Hepatocyte (in vitro differentiated cells): ENCODE results near the gene P4HB. TPM values are rescaled to one million over a fixed set of nuclear protein-coding genes. Genes with fewer than 3 reads are reported as not detected.
A peak's percentile ranks its signal among the peaks of the same experiment; 100 is the strongest.

ENCODE experiments used
- DNase-seq: peaks from one replicate; pipeline ENCODE4 v3.0.0-alpha.2; 2016; ENCODE audit warnings: low spot score
- H2AFZ ChIP-seq: fragments of 200-600 bp; sonication (generic); 2 replicates; pipeline ENCODE4 v1.6.0; 2016; ENCODE audit warnings: antibody characterized with exemption, mild to moderate bottlenecking
- H3K27ac ChIP-seq: fragments of 200-600 bp; sonication (generic); 2 replicates; pipeline ENCODE4 v1.5.1; 2016; ENCODE audit warnings: mild to moderate bottlenecking
- H3K27me3 ChIP-seq: fragments of 200-600 bp; sonication (generic); 2 replicates; pipeline ENCODE4 v1.6.1; 2016
- H3K36me3 ChIP-seq: fragments of 200-600 bp; sonication (generic); replicated peaks from 2 replicates; pipeline ENCODE4 v1.5.1; 2016; ENCODE audit warnings: low read depth; ENCODE audit not compliant: insufficient read depth
- H3K4me1 ChIP-seq: fragments of 200-600 bp; sonication (generic); 2 replicates; pipeline ENCODE4 v1.5.1; 2016; ENCODE audit warnings: mild to moderate bottlenecking, moderate library complexity; ENCODE audit not compliant: insufficient read depth
- H3K4me2 ChIP-seq: fragments of 200-600 bp; sonication (generic); 2 replicates; pipeline ENCODE4 v1.6.0; 2016
- H3K4me3 ChIP-seq: fragments of 200-600 bp; sonication (generic); 2 replicates; pipeline ENCODE4 v1.5.1; 2016; ENCODE audit warnings: mild to moderate bottlenecking
- H3K79me2 ChIP-seq: fragments of 200-600 bp; sonication (generic); 2 replicates; pipeline ENCODE4 v1.6.0; 2017; ENCODE audit warnings: mild to moderate bottlenecking
- H3K9me2 ChIP-seq: fragments of 200-600 bp; sonication (generic); replicated peaks from 2 replicates; pipeline ENCODE4 v1.6.0; 2017; ENCODE audit warnings: mild to moderate bottlenecking; ENCODE audit not compliant: insufficient read depth
- H3K9me3 ChIP-seq: fragments of 200-600 bp; sonication (generic); 2 replicates; pipeline ENCODE4 v1.5.1; 2016; ENCODE audit warnings: low read depth, mild to moderate bottlenecking
- H4K20me1 ChIP-seq: fragments of 200-600 bp; sonication (generic); 2 replicates; pipeline ENCODE4 v1.6.0; 2016; ENCODE audit warnings: mild to moderate bottlenecking; ENCODE audit not compliant: insufficient read depth, poor library complexity, severe bottlenecking
- EZH2 ChIP-seq: fragments of 200-600 bp; sonication (generic); IDR thresholded peaks from 2 replicates; pipeline ENCODE4 v1.6.1; 2016; ENCODE audit warnings: antibody characterized with exemption, mild to moderate bottlenecking, borderline replicate concordance
- EZH2phosphoT487 ChIP-seq: fragments of 200-600 bp; sonication (generic); IDR thresholded peaks from one replicate; pipeline ENCODE4 v1.6.1; 2018; ENCODE audit warnings: antibody characterized with exemption, mild to moderate bottlenecking, low read depth, moderate library complexity; ENCODE audit not compliant: unreplicated experiment, severe bottlenecking
- WGBS: methylation state at CpG from one replicate; pipeline ENCODE4 v1.1.6; 2016; ENCODE audit warnings: low lambda C conversion rate; ENCODE audit errors: missing lambda C conversion rate; 5-methylcytosine and 5-hydroxymethylcytosine counted together
- polyA plus RNA-seq: library from polyadenylated mRNA; unstranded; fragments of >200 nt; fragmentation: Nextera tagmentation; extraction: Ambion mirVana; gene quantifications from 2 replicates; pipeline ENCODE4 v1.2.1, GENCODE V29; 2016
- total RNA-seq: library from RNA; depleted of rRNA; stranded (reverse); fragments of >200 nt; gene quantifications from 2 replicates; pipeline ENCODE4 v1.2.3, GENCODE V29; 2014
- TF ChIP-seq, protein P1 (sequence below): fragments of 200-600 bp; sonication (generic); IDR thresholded peaks from 2 replicates; pipeline ENCODE4 v1.5.1; 2016; ENCODE audit warnings: antibody characterized with exemption, mild to moderate bottlenecking; ENCODE audit not compliant: poor library complexity

The P4HB gene
- total and polyA plus RNA-seq, 2 experiments from 2014 or later, result 1,240 to 1,316 TPM

DNA sequence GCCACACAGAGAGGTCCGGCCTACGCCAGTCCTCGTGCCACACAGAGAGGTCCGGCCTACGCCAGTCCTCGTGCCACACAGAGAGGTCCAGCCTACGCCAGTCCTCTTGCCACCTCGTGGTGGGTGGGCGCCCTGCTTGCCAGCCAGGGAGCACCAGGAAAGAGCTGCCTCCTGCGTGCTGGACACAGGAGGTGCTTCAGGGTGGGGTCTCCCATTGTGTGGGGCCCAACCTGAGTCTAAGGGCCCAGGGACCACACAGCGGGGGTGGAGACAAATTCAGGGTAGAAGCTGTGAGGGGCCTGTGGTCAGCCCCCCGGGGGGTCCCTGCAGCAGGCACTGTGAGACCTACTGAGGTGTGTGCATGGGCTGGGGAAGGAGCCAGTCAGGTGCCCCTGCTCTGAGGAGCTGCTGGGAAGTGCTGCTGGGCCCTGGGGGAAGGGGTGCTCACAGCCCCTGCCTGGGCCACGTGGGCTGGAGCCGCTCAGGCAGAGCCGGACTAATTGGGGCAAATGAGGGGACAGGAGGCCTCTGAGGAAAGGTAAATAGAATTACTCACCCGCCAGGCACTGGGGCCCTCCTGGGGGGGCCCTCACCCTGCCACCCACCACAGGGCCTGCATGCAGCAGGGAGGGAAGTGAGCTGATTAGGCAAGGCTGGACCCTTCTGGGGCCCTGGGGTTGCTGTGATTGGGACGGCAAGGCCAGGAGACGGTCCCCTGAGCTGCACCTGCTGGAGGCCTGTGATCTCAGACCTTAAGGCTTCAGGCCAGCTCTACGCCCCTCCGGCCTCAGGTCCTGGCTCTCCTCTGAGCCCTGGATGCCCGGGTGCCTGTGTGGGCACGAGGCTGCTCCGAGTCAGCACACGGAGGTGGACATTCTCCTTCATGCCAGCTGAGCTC, 45.3 kb downstream of the P4HB start:
- 69% methylated on average over 19 of the region's 24 CpGs for WGBS
- Histone ChIP-seq H3K9me2 (no peaks in the 10 kb centered on the region), H3K27ac (peak overlapping the region; percentile 93), H3K4me3 (no peak overlapping the region), H3K9me3 (no peaks in the 10 kb centered on the region), H3K79me2 (no peaks in the 10 kb centered on the region), H3K4me2 (peak overlapping the region; percentile 54), H4K20me1 (no peaks in the 10 kb centered on the region), H3K27me3 (no peaks in the 10 kb centered on the region), H3K36me3 (no peaks in the 10 kb centered on the region), H2AFZ (no peak overlapping the region), H3K4me1 (peaks cover 13% of the 10 kb centered on the region)
- TF ChIP-seq, protein P1, sequence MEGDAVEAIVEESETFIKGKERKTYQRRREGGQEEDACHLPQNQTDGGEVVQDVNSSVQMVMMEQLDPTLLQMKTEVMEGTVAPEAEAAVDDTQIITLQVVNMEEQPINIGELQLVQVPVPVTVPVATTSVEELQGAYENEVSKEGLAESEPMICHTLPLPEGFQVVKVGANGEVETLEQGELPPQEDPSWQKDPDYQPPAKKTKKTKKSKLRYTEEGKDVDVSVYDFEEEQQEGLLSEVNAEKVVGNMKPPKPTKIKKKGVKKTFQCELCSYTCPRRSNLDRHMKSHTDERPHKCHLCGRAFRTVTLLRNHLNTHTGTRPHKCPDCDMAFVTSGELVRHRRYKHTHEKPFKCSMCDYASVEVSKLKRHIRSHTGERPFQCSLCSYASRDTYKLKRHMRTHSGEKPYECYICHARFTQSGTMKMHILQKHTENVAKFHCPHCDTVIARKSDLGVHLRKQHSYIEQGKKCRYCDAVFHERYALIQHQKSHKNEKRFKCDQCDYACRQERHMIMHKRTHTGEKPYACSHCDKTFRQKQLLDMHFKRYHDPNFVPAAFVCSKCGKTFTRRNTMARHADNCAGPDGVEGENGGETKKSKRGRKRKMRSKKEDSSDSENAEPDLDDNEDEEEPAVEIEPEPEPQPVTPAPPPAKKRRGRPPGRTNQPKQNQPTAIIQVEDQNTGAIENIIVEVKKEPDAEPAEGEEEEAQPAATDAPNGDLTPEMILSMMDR, result no peak
- TF ChIP-seq EZH2, result no peak
- peak; percentile 86 for DNase-seq

DNA sequence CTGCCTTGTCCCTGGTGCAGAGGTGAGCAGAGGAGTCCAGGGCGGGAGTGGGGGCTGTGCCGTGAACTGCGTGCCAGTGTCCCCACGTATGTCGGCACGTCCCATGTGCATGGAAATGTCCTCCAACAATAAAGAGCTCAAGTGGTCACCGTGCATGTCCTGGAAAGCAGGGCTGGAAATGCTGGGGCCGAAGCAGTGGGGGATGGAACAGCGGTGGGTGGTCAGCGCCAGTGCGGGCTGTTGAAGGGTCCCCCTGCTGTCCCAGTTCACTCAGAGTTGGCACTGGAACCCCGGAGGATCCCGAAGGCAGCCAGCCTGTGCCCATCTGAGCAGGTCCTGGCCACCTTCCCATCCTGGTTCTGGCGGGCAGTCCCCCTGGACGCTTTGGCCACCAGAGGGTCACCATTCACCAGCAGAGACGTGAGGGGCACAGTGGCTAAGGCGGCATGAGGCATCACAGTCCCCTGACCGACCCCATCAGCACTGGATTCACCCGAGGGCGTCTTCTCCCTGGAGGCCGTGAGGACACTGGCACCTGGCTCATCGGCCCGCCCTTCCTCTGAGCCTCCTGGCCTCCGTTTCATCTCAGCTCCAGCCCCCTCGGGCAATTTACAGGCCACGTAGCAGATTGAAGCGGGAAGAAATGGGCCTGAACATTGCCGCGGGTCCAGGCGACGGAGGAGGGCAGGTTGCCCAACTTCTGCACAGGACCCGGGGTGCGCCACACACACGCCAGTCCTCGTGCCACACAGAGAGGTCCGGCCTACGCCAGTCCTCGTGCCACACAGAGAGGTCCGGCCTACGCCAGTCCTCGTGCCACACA, 46.3 kb downstream of the P4HB start:
- Histone ChIP-seq H4K20me1 (no peaks in the 10 kb centered on the region), H3K4me3 (no peak overlapping the region), H2AFZ (no peak overlapping the region), H3K4me2 (no peak overlapping the region), H3K79me2 (no peaks in the 10 kb centered on the region), H3K9me3 (no peaks in the 10 kb centered on the region), H3K36me3 (no peaks in the 10 kb centered on the region), H3K27me3 (no peaks in the 10 kb centered on the region), H3K9me2 (no peaks in the 10 kb centered on the region), H3K27ac (no peak overlapping the region), H3K4me1 (peaks cover 13% of the 10 kb centered on the region)
- TF ChIP-seq EZH2, result no peak
- no peak for TF ChIP-seq EZH2phosphoT487
- TF ChIP-seq, protein P1, result no peak
- WGBS, result 91% methylated on average over 39 of the region's 41 CpGs
- DNase-seq, result no peak

DNA sequence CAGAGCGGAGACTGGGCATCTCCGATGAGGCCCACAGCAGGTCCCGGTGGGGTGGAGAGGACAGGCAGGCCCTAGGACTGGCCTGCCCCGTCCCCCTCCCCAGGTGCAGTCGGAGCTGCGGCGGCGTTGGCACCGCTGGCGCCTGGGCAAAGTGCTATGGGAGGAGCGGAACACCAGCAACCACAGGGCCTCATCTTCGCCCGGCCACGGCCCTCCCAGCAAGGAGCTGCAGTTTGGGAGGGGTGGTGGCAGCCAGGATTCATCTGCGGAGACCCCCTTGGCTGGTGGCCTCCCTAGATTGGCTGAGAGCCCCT, 47.0 kb downstream of the P4HB start:
- Histone ChIP-seq H3K79me2 (no peaks in the 10 kb centered on the region), H3K4me3 (no peak overlapping the region), H3K36me3 (no peaks in the 10 kb centered on the region), H2AFZ (no peak overlapping the region), H3K9me3 (no peaks in the 10 kb centered on the region), H3K4me2 (no peak overlapping the region), H3K27ac (no peak overlapping the region), H3K4me1 (peaks cover 13% of the 10 kb centered on the region), H4K20me1 (no peaks in the 10 kb centered on the region), H3K27me3 (no peaks in the 10 kb centered on the region), H3K9me2 (no peaks in the 10 kb centered on the region)
- TF ChIP-seq EZH2phosphoT487, result no peak
- TF ChIP-seq, protein P1, result no peak
- no peak for TF ChIP-seq EZH2
- WGBS, result 97% methylated on average over 15 of the region's 15 CpGs
- no peak for DNase-seq
